Measurements from ENCODE around the gene PTPRN2.

Gene PTPRN2

DNA sequence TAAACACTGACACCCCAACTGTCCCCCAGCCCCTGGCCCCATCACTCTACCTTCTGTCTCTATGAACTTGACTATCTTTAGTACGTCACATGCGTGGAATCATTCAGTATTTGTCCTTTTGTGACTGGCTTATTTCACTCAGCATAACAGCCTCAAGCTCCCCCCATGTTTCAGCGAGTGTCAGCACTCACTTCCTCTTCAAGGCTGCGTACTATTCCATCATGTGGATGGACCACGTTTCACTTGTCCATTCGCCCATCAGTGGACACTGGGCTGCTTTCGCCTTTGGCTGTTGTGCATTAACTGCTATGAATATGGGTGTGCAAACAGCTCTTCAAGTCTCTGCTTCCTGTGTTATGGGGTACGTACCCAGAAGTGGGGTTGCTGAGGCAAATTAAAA is 100.7 kb downstream of the PTPRN2 start:
- DNase-seq: no peak

DNA sequence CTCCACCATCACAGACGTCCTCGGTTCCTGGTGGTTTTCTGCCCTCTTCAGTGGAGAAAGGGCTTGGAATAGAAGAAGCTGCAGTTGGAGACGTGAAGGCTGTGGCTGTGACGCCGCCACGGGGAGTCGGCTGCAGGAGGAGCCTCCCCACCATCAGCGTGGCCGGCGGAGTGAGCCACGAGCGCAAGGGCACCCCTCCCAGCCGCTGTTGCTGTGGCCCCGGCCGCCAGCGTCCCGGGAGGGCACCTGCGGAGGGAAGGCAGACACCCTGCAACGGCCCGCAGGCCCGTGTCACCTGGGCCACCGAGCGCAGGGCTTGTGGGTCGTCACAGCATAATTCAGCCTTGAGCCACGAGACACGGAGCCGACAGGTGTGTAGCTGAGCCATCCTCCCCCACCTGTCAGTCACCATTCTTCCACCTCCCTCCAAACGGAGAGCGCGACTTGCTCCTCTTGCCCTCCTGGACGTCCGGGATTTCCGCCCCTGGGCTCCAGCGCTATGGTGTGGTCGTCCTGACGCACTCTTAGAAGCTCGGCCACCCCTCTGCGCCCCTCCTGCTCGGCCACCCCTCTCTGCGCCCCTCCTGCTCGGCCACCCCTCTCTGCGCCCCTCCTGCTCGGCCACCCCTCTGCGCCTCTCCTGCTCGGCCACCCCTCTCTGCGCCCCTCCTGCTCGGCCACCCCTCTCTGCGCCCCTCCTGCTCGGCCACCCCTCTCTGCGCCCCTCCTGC is 102.7 kb downstream of the PTPRN2 start:
- no peak for DNase-seq

DNA sequence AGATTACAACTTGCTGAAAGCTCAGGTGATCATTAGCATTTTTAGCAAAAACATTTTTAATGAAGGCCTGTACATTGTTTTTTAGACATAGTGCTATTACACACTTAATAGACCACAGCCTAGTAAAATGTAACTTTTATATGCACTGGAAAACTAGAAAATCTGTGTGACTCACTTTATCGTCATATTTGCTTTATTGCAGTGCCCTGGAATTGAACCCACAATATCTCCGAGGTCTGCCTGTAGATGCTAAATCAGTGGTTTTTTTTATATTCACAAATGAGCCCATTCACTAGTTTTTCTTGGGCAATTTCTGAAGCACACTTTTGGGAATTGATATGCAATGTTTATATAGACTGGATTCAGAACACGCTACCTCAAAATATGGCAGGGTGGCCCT is 105.1 kb downstream of the PTPRN2 start:
- DNase-seq: no peak

DNA sequence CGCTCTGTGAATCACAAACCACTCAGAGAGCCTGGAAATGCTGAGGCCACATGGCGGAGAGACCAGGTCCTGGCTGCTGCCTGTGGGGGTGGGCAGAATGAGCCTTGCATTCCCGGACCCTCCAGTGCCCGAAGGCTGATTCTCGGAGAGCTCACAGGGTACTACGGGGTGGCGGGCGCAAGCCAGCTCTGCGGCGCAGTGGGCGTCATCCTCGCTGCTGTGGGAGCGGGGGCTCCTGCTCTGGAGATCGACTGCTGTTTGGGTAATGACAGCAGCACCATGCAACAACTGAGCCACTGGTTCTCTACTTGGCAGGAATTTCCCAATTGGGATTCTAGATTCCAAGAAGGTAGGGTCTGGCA is 108.0 kb downstream of the PTPRN2 start:
- DNase-seq: no peak

DNA sequence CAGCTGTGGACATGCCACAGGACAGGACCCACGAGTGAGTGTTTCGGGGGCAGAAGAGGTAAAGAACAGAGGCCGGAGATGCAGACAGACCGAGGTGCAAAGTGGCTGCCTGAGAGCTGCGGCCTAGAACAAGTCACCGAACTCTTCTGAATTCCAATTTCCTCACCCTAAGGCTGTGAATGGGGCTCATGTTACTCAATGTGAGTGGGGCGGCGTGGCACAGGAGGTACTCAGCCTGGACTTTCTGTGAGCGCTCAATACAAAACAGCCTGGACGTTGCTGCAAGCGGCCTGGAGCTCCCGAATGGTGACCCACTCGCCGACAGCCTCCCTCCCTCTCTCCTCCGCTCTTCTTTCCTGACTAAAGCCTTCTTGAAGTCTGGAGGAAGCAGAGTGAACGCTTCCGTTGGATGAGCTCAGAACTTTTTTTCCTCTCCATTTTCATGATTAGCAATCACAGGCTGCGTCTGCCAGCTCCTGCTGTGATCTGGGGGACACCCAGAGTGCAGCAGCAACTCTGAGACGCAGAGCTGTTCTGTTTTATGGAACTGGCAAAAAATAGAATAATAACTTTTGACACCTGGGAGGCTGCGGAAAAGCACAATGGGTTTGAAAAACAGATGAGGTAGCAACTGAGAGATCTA is 108.5 kb downstream of the PTPRN2 start:
- no peak for DNase-seq

DNA sequence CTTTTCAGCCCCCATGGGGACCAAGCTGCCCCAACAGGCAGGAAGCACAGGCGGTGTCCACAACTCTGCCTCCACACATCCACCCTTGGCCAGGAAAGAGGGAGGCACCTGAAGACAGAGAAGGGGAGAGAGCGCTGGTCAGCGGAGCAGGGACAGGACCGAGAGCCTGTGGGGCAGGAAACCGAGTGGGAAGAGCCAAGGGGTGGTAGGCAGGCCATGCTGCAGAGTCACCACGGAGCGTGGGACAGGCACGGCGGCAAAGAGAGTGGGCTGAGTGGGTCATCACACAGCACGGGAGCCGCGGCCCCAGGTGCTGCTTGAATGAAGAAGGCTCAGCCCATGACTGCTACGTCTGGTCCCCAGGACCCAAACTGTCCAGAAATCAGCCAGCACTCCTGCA is 109.8 kb downstream of the PTPRN2 start:
- DNase-seq: no peak

DNA sequence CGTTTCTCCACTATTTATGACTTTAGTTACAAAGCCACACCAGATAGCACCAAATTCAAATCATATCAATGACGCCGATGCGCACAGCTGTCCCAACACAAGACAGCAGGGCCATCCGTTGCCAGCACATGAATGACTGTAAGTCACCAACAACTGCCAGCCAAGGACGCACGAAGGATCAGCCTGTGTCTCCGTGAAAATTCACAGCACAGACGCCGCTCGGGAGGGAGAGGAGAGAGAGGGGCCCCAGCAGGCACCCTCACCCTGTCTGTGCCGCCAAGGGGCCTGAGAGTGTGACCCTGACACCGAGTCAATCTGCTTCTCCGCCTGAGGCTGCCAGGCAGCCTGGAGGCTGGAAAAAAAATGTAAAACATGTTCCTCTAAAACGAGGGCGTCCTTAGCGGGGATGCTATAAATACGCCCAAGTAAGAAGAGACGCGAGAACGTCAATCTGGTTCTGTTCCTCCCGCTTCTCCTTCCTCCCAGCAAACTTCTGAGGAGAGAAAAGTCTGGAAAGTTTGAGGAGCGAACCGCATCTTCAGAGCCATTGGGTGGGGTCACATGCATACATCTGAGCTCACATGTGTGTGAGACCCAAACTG is 111.2 kb downstream of the PTPRN2 start:
- DNase-seq: no peak

DNA sequence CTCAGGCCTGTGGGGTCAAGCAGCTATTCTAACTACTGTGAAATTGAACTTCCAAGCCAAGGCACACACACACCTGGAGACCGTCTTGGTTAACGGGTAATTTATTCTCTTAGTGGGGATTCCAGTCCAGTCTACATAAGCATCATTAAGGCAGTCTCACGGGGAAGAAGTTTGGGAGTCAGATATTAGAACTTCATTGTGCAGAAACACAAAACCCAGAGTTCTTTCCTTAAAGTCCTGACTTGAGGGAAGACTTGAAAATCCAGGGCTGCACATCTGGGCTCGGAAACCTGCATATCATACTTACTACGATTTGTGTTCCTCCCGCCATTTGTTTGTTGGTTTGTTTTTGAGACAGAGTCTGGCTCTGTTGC is 112.0 kb downstream of the PTPRN2 start:
- DNase-seq: no peak

DNA sequence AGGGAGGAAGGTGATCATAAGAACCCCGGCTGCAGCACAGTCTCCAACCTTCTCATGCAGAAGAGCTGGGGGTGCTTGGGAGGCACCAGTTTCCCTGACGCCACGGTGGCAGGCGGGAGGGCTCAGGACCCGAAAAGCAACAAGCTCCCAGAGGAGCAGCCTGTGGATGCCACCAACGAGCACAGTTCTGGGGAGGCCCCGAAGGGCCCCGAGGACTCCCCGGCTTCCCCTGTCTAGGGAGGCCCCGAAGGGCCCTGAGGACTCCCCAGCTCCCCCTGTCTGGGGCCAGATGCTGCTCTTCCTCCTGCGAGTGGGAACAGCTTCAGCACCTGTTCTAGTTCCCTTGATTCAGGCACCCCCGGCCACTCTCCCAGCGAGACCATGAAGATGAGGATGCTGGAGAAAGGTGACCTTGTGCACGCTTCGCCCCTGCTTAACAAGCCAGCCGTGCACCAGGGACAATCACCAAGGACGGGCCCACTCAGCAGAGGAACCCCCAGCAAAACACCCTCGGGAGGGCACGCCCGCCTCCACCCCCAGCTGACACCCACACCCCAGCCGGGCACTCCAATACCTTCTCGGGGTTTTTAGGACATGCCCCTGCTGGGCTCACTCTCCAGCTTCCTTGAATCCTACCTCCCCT is 112.5 kb downstream of the PTPRN2 start:
- no peak for DNase-seq

DNA sequence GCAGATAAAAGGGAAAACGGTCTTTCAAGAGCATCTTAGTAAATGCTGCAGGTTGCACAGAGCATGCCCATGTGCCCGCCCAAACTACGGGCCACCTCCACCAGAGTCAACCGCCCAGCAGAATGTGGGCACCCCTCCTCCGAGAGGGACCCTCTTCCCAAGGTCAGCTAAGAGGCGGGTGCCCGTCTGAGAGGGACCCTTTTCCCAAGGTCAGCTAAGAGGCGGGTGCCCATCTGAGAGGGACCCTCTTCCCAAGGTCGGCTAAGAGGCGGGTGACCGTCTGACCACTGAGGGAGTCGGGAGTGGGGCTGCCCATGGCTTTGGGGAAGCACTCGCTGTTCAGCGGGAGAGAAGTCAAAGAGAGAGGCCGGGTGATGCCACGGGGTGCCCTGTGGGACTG is 113.1 kb downstream of the PTPRN2 start:
- no peak for DNase-seq

DNA sequence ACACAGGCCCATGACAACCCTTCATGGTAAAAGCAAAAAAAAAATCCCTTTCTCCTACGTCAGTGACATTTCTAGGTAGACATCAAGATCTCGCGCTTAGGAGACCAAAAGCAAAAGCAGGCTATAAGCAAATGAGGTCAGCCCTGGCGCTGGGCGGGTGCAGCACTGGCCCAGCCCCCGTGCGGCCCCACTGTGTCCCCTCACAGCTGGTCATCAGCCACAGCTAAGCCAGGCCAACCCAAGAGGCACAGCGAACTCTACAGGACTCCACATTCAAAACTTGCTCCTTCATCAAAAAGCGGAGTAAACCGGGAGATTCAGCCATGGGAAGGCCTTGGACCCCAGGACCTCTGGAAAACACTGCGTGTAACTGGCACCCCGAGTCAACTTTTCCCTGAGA is 113.7 kb downstream of the PTPRN2 start:
- DNase-seq: no peak

DNA sequence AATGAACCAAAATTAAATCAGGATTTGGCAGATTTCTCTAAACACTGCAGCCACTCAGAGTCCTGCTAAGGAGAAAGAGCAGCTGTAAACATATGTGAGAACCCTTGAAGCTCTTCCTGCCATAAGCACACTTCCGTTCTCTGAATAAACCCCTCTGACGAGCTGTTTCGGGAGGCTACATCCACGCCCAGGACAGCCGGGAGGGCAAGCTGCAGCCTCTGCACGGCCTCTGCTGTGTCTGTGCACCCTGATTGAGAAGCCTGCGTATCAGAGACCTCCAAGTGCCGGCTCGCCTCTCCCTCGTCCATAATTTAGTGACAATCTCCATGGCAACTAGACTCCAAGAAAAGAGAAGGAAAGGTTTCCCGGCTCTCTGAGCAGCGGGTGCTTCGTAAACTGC is 114.4 kb downstream of the PTPRN2 start:
- no peak for DNase-seq

DNA sequence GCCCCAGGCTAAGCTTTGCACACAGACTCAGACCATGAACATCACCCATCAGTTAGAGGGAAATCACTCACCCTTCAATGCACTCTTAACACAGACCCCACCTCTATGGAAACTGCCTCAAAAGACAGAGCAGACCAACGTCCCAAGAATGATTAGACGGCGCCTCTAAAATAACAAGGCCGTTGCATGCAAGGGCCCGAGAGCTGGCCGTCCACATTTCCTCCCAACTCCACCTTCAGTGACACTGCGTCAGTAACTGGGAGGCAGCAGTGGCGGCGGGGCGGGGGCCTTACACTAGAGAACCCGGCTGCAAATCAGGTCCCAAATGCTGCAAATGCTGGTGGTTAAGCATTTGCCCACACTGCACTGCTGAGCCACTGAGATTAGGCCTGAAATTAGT is 115.0 kb downstream of the PTPRN2 start:
- DNase-seq: no peak

DNA sequence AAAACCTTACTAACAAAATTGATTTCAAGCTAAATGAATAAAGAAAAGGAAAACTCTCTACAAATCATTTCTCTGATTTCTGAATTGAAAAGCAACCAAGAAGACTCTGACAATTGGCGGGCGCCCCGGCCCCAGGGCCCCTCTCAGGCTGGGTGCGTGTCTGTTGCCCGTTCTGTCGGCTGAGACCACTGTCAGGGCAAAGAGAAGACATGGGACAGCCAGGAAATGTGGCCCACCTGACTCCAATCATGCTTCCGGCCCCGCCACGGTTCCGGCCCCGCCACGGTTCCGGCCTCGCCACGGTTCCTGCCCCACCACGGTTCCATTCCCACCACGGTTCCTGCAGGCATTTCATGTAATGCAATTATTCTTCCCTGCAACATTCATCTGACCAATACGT is 115.9 kb downstream of the PTPRN2 start:
- DNase-seq: no peak

DNA sequence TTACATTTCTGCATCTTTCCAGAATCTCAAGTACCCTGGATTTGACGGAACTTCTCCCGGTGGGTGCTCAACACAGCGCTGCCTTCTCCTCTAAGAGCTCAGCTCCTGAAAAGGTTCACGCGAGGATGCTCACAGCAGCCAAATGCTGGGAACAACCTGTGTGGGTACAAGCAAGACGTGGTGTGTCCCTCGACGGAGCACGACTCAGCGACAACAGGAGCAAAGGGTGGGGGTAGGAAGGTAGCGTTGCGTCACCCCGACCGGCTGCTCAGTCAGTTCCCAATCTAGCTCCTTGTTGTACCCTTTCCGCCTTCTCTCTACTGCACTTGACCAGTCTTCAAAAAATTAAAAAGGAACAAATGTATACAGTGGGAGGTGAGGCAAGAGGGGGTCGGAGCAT is 117.3 kb downstream of the PTPRN2 start:
- no peak for DNase-seq

DNA sequence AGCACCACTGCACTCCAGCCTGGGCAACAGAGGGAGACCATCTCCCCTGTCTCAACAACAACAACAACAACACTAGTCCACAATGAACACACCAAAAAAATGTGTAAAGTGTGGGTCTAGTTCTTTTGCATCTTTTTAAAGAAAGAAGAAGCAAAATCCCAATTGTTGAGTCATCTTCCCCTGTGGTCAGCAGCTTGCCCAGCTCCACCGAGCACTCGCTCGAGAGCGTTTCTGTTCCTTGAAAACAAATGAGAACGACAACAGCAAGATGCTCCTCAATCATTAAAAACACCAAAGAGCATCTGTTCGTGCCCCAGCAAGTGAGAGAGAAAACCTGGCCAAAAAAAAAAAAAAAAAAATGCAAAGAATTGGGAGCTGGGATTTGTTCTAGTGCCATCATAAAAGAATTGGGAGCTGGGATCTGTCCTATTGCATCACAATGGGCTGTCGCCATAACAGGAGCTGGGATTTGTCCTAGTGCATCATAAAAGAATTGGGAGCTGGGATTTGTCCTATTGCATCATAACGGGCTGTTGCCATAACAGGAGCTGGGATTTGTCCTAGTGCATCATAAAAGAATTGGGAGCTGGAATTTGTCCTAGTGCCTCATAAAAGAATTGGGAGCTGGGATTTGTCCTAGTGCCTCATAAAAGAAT is 118.1 kb downstream of the PTPRN2 start:
- DNase-seq: no peak

DNA sequence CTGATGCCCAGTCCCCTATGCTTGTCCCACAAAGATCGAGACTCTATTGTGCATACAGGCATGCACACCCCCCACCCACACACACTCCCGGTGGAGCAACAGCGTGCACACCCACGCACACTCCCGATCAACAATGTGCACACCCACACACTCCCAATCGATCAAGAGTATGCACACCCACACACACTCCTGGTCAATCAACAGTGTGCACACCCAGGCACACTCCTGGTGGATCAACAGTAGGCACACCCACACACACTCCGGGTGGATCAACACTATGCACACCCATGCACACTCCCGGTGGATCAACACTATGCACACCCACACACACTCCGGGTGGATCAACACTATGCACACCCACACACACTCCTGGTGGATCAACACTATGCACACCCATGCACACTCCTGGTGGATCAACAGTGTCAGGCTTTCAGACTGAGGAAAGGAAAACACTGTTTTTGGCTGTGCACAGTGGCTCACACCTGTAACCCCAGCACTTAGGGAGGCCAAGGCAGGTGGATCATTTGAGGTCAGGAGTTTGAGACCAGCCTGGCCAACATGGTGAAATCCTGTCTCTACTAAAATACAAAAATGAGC is 118.8 kb downstream of the PTPRN2 start:
- DNase-seq: no peak

DNA sequence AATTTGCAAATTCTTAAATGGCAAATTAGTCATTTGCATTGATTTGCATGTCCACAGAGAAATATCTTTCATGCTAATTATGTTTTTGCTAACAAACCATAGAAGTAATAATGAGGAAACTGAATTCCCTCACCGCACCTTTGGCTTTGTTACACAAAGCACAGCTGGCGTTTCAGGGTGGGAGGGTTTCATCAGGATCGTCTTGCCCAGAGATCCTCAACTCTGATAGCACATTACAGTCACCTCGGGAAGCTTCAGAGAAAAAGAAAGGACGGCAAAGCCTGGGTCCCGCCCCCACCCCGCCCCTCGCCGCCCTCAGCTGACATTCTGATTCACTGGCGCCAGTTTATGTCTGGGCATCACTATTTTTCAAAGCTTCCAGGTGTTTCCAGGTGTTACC is 119.4 kb downstream of the PTPRN2 start:
- DNase-seq: no peak

DNA sequence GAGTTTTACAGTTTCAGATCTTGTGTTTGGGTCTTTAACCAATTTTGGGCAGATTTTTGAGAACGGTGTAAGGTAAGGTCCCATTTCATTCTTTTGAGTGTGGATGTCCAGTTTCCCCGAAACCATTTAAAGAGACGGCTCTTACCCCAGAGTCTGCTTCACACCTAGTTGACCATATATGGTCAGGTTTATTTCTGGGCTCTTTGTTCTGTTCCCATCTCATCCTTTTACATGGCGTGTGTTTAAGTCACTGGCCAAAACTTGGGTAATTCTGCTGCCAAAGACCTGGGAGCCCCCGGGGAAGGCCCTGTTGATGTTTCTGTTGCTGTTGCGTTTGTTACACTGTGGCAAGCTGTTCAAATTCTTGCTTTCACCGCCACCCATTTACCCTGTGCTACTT is 120.1 kb downstream of the PTPRN2 start:
- no peak for DNase-seq

DNA sequence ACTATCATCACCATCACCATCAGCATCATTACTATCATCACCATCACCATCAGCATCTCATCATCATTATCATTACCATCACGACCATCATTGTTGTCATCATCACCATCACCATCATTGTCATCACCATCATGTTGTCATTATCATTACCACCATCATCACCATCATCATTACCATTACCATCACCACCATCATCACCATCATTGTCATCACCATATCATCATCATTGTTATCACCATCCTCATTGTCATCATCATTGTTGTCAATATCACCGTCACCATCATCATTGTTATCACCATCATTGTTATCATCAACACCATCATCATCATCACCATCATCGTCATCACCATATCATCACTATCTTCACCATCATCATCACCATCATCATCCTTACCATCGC is 124.3 kb downstream of the PTPRN2 start:
- DNase-seq: no peak

DNA sequence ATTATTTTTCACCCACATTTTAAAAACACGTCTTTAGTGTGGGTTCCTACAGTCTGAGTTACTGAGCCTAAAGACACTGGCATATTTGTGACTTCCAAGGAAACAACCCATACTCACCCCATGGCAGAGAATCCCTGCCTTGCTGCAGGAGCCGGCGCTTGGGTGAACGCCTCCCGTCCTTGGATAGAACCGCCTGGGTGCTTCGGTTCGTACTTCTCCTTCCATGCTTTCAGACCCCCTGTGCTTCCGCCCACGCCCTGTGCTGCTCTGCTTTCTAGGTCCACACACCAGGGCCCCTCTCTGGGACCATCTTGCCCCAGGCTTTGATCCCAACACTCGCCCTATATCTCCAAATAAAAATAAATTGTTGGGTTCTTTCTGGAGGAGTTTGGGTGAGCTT is 125.8 kb downstream of the PTPRN2 start:
- no peak for DNase-seq

DNA sequence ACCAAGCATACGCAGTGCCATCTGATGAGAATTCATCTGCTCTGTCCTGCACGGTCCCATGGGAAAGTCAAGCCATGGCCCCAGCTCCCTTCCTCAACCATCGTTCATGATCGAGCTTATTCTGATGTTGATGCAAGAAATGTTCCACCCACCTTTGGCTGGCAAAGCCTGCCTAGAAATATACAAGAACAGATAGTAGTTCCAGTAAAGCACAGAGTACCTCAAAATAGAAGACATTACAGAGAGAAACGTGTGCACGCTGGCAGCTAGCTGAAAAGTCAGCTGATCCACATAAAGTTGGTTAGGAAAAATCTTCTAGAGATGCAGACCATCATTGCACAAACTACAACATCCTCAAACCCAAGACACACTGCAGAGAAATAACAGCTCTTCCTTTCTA is 127.0 kb downstream of the PTPRN2 start:
- DNase-seq: no peak

DNA sequence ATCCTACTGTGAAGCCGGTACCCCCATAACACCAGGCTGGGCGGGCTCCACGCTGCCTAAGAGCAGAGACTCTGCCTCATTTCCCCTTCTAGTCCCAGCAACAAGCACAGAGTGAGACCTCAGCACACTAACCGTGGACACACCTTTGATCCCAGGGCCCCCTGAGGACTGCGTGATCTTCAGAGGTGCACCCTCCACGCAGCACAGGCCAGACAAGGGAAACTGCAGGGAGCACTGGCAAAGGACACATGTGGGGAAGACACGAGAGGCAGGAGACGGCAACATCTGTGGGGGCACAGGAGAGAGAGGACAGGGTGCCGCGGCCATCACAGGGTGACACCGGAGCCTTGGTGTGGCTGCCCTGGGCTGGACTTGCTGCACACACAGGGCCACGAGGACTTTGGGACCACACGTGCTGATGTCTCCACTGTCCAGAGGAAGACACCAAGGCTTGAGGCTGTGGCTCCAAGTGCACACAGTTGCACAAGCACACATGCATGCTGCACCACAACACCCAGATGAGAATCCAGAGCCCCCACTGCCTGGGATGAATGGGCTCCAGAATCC is 128.8 kb downstream of the PTPRN2 start:
- no peak for DNase-seq
